Neuronal stem cell (in vitro differentiated cells): Measurements from ENCODE around the gene ARHGAP23.
"Not testable (repeated sequence)": the region's sequence is repeated elsewhere in the genome, so short reads cannot be mapped to it uniquely, and the experiment has no call there.

Experiments
- DNase-seq: peaks from one replicate; pipeline ENCODE4 v3.0.0-alpha.2; 2013; ENCODE audit warnings: low spot score
- H2AFZ ChIP-seq: one replicate; pipeline ENCODE4 v1.6.1; 2013; ENCODE audit warnings: mild to moderate bottlenecking, low read length, inconsistent platforms
- H2AK5ac ChIP-seq: 2 replicates; pipeline ENCODE4 v1.6.1; 2013; ENCODE audit warnings: low read depth, mild to moderate bottlenecking, inconsistent platforms, low read length, moderate library complexity, mixed read lengths
- H2BK120ac ChIP-seq: 2 replicates; pipeline ENCODE4 v1.6.1; 2013; ENCODE audit warnings: low read depth, mild to moderate bottlenecking, inconsistent platforms, low read length, moderate library complexity, mixed read lengths
- H2BK12ac ChIP-seq: one replicate; pipeline ENCODE4 v1.6.1; 2013; ENCODE audit warnings: low read length, inconsistent platforms
- H2BK15ac ChIP-seq: 2 replicates; pipeline ENCODE4 v1.6.1; 2013; ENCODE audit warnings: mild to moderate bottlenecking, low read length, inconsistent platforms, mixed read lengths
- H2BK5ac ChIP-seq: one replicate; pipeline ENCODE4 v1.6.1; 2013; ENCODE audit warnings: inconsistent platforms, mild to moderate bottlenecking, low read length, moderate library complexity
- H3K14ac ChIP-seq: one replicate; pipeline ENCODE4 v1.6.1; 2013; ENCODE audit warnings: low read length, inconsistent platforms
- H3K18ac ChIP-seq: 2 replicates; pipeline ENCODE4 v1.6.1; 2013; ENCODE audit warnings: low read length, inconsistent platforms
- H3K23ac ChIP-seq: 2 replicates; pipeline ENCODE4 v1.6.1; 2013; ENCODE audit warnings: low read depth, mild to moderate bottlenecking, mixed read lengths, low read length, inconsistent platforms; ENCODE audit not compliant: poor library complexity
- H3K27ac ChIP-seq: replicated peaks from 3 replicates; pipeline ENCODE4 v1.5.1; 2013; ENCODE audit warnings: low read length, inconsistent platforms
- H3K27me3 ChIP-seq, 3 experiments: 2 replicates each; pipeline ENCODE4 v1.6.1; 2013; ENCODE audit warnings: low read length in 3 of 3, mild to moderate bottlenecking in 2 of 3, inconsistent platforms in 1 of 3, low read depth in 1 of 3, mixed read lengths in 1 of 3, moderate library complexity in 1 of 3; ENCODE audit not compliant: control insufficient read depth in 3 of 3, insufficient read depth in 3 of 3
- H3K36me3 ChIP-seq, 2 donors: replicated peaks in 1 of 2; 2 replicates each; pipeline ENCODE4 v1.6.1; 2013; ENCODE audit warnings: low read length in 2 of 2; ENCODE audit not compliant: control insufficient read depth in 2 of 2, insufficient read depth in 2 of 2
- H3K4ac ChIP-seq: 2 replicates; pipeline ENCODE4 v1.6.1; 2013; ENCODE audit warnings: inconsistent platforms, mild to moderate bottlenecking, low read length, moderate library complexity
- H3K4me1 ChIP-seq, 2 donors: 1 replicate in 1 of 2; 2 replicates in 1 of 2; pipeline ENCODE4 v1.6.1; 2013; ENCODE audit warnings: low read length in 2 of 2, low read depth in 1 of 2; ENCODE audit not compliant: control insufficient read depth in 2 of 2, insufficient read depth in 1 of 2
- H3K4me2 ChIP-seq: one replicate; pipeline ENCODE4 v1.6.1; 2013; ENCODE audit warnings: mild to moderate bottlenecking, low read length, inconsistent platforms; ENCODE audit not compliant: insufficient read depth, poor library complexity, severe bottlenecking
- H3K4me3 ChIP-seq, 2 donors: 2 replicates each; pipeline ENCODE4 v1.5.1; 2013; ENCODE audit warnings: low read length in 2 of 2, mild to moderate bottlenecking in 2 of 2, inconsistent platforms in 1 of 2, moderate library complexity in 1 of 2
- H3K79me1 ChIP-seq: one replicate; pipeline ENCODE4 v1.6.1; 2013; ENCODE audit warnings: low read depth, mild to moderate bottlenecking, inconsistent platforms, low read length, moderate library complexity
- H3K9ac ChIP-seq: one replicate; pipeline ENCODE4 v1.6.1; 2013; ENCODE audit warnings: mild to moderate bottlenecking, low read depth, low read length, inconsistent platforms; ENCODE audit not compliant: poor library complexity
- H3K9me3 ChIP-seq, 2 donors: replicated peaks in 1 of 2; 2 replicates each; pipeline versions ENCODE3 to v1.6.1; 2013; ENCODE audit warnings: low read length in 2 of 2, mild to moderate bottlenecking in 2 of 2, inconsistent platforms in 1 of 2, low read depth in 1 of 2, mixed read lengths in 1 of 2, moderate library complexity in 1 of 2; ENCODE audit not compliant: control insufficient read depth in 2 of 2, insufficient read depth in 1 of 2
- H4K8ac ChIP-seq: one replicate; pipeline ENCODE4 v1.6.1; 2013; ENCODE audit warnings: low read depth, mild to moderate bottlenecking, inconsistent platforms, low read length, moderate library complexity
- H4K91ac ChIP-seq: one replicate; pipeline ENCODE4 v1.6.1; 2013; ENCODE audit warnings: low read length, low read depth, mild to moderate bottlenecking, inconsistent platforms; ENCODE audit not compliant: poor library complexity
- WGBS, 2 donors: extraction: QIAGEN DNeasy Blood & Tissue Kit; methylation state at CpG; one replicate each; pipeline ENCODE4 v1.1.7; 2013; ENCODE audit warnings: missing lambda C conversion rate in 2 of 2, mixed read lengths in 1 of 2; ENCODE audit not compliant: insufficient read length in 2 of 2, insufficient replicate concordance in 1 of 2; ENCODE audit errors: extremely low coverage in 2 of 2; 5-methylcytosine and 5-hydroxymethylcytosine counted together

ARHGAP23 gene

GRCh38 chr17:38503286-38503913 is 75.1 kb downstream of the ARHGAP23 start:
- H3K4me3 ChIP-seq, H4K8ac ChIP-seq, H3K4me1 ChIP-seq, H4K91ac ChIP-seq, H3K9ac ChIP-seq, H3K27ac ChIP-seq, H2BK12ac ChIP-seq, H3K4ac ChIP-seq, H3K27me3 ChIP-seq, H3K79me1 ChIP-seq, DNase-seq, H3K4me2 ChIP-seq, H2BK15ac ChIP-seq, H2AFZ ChIP-seq, H2BK120ac ChIP-seq, H2AK5ac ChIP-seq, H3K9me3 ChIP-seq, H3K18ac ChIP-seq, H2BK5ac ChIP-seq, H3K14ac ChIP-seq, H3K23ac ChIP-seq: not testable (repeated sequence)
- no CpG with 5 or more reads among the region's 15 CpGs for WGBS, 2 donors
- H3K36me3 ChIP-seq: peaks cover 0 to 21% of the 10 kb centered on the region in 2 donors

- no CpG with 5 or more reads among the region's 14 CpGs for WGBS, 2 donors
- no peak overlapping the region for H2BK15ac ChIP-seq
- no peaks in the 10 kb centered on the region for H3K27me3 ChIP-seq
- peaks cover 0 to 21% of the 10 kb centered on the region in 2 donors for H3K36me3 ChIP-seq
- H2AFZ ChIP-seq: no peak overlapping the region
- no peak overlapping the region for H2BK120ac ChIP-seq
- H2BK5ac ChIP-seq: no peak overlapping the region
- no peak overlapping the region for H3K23ac ChIP-seq
- no peak overlapping the region for H4K91ac ChIP-seq
- no peak overlapping the region for H3K14ac ChIP-seq
- peaks cover 0 to 10% of the 10 kb centered on the region in 2 donors for H3K4me1 ChIP-seq
- H3K27ac ChIP-seq: no peak overlapping the region
- peaks cover 3% of the 10 kb centered on the region for H3K79me1 ChIP-seq
- no peak overlapping the region for H3K4ac ChIP-seq
- H3K9ac ChIP-seq: no peak overlapping the region
- H3K4me3 ChIP-seq: no peak overlapping the region
- H3K4me2 ChIP-seq: no peak overlapping the region
- H3K18ac ChIP-seq: no peak overlapping the region
- no peak overlapping the region for H2AK5ac ChIP-seq
- no peak overlapping the region for H4K8ac ChIP-seq
- no peaks in the 10 kb centered on the region for H3K9me3 ChIP-seq
- no peak overlapping the region for H2BK12ac ChIP-seq
- no peak for DNase-seq
Measured at GRCh38 chr17:38504216-38504615, 76.0 kb downstream of the ARHGAP23 start.

GRCh38 chr17:38507436-38507835 is 79.2 kb downstream of the ARHGAP23 start:
- H3K9ac ChIP-seq: no peak overlapping the region
- H3K36me3 ChIP-seq: peaks cover 0 to 9% of the 10 kb centered on the region in 2 donors
- no peak overlapping the region for H2BK15ac ChIP-seq
- no peaks in the 10 kb centered on the region for H3K9me3 ChIP-seq
- H2BK120ac ChIP-seq: no peak overlapping the region
- no peak overlapping the region for H2BK12ac ChIP-seq
- no CpG with 5 or more reads among the region's 3 CpGs for WGBS, 2 donors
- no peak overlapping the region for H2AK5ac ChIP-seq
- no peak overlapping the region for H4K8ac ChIP-seq
- H3K27ac ChIP-seq: no peak overlapping the region
- H2BK5ac ChIP-seq: no peak overlapping the region
- H3K4me1 ChIP-seq: peaks cover 0 to 22% of the 10 kb centered on the region in 2 donors
- no peak overlapping the region for H3K4me2 ChIP-seq
- H2AFZ ChIP-seq: no peak overlapping the region
- DNase-seq: no peak
- H3K23ac ChIP-seq: no peak overlapping the region
- H3K14ac ChIP-seq: no peak overlapping the region
- no peak overlapping the region for H3K4me3 ChIP-seq
- no peak overlapping the region for H4K91ac ChIP-seq
- no peaks in the 10 kb centered on the region for H3K79me1 ChIP-seq
- H3K18ac ChIP-seq: no peak overlapping the region
- peaks cover 0 to 27% (median 2%) of the 10 kb centered on the region in 3 experiments for H3K27me3 ChIP-seq
- no peak overlapping the region for H3K4ac ChIP-seq

GRCh38 chr17:38507921-38508569 is 79.8 kb downstream of the ARHGAP23 start:
- no peak overlapping the region for H2BK120ac ChIP-seq
- no peak overlapping the region for H3K4me2 ChIP-seq
- H3K4me3 ChIP-seq: no peak overlapping the region
- H2BK12ac ChIP-seq: no peak overlapping the region
- no peaks in the 10 kb centered on the region for H3K79me1 ChIP-seq
- peak overlapping the region; percentile 9 for H3K18ac ChIP-seq
- no peak overlapping the region for H3K14ac ChIP-seq
- H2BK5ac ChIP-seq: no peak overlapping the region
- no peak overlapping the region for H2AK5ac ChIP-seq
- peaks cover 0 to 8% of the 10 kb centered on the region in 2 donors for H3K36me3 ChIP-seq
- no peak overlapping the region for H3K4ac ChIP-seq
- peaks cover 0 to 30% (median 2%) of the 10 kb centered on the region in 3 experiments for H3K27me3 ChIP-seq
- no peak overlapping the region for H3K9ac ChIP-seq
- H3K9me3 ChIP-seq: no peaks in the 10 kb centered on the region
- H2BK15ac ChIP-seq: no peak overlapping the region
- H3K27ac ChIP-seq: no peak overlapping the region
- no peak overlapping the region for H2AFZ ChIP-seq
- no peak for DNase-seq
- H3K23ac ChIP-seq: no peak overlapping the region
- peaks cover 0 to 22% of the 10 kb centered on the region in 2 donors for H3K4me1 ChIP-seq
- WGBS, 2 donors: no CpG with 5 or more reads among the region's 3 CpGs
- H4K91ac ChIP-seq: no peak overlapping the region
- H4K8ac ChIP-seq: no peak overlapping the region
